ENCODE results near the gene FBXW8. TPM values are rescaled to one million over a fixed set of nuclear protein-coding genes. Genes with fewer than 3 reads are reported as not detected.

FBXW8 gene
- total RNA-seq, 1 experiment from 2014 or later, result 20.6 TPM

DNA sequence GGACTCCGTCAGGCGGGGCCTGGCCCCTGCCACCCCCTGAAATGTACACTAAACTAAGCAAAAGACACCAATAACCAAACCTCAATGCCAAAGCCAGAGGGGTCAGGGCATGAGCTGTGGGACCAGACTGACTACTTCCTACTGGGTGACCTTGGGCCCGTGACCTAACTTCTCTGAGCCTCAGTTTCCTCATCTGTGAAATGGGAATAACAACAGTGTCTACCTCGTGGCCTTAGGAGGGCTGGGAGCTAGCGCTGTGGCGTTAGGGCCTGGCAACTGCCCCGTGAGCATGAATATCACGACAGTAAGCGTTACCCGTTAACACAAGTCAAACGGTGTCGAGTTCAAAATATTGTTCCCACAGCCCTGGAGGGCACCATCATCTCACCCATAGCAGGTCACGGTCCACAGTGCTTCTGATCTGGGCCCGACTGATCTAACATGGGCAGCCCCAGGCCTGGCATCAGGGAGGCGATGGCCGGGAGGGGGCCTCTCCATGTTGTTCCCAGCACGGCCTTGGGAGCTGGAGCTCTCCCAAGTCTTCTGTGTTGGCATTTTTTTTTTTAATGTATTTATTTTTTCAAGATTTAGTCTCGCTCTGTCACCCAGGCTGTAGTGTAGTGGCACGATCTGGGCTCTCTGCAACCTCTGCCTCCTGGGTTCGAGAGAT lies 136.2 kb downstream of the FBXW8 start:
- no peak overlapping the region for H3K4me2 ChIP-seq
- H4K20me1 ChIP-seq (ENCODE audit: insufficient read depth), result no peaks in the 10 kb centered on the region
- no TSS peak for BruUV-seq (replicated peaks)
- ChIA-PET POLR2A (ENCODE audit: unreplicated experiment) (interaction anchor here (0.7 kb wide), 1 partner anchor 75 kb away, joined by 4 read pairs; no protein-coding TSS in a partner anchor), CTCF (no interaction called here)
- no peak overlapping the region for H3K4me3 ChIP-seq
- no peak overlapping the region for H2AFZ ChIP-seq
- no peak overlapping the region for H3K27ac ChIP-seq
- TF ChIP-seq, protein P1, sequence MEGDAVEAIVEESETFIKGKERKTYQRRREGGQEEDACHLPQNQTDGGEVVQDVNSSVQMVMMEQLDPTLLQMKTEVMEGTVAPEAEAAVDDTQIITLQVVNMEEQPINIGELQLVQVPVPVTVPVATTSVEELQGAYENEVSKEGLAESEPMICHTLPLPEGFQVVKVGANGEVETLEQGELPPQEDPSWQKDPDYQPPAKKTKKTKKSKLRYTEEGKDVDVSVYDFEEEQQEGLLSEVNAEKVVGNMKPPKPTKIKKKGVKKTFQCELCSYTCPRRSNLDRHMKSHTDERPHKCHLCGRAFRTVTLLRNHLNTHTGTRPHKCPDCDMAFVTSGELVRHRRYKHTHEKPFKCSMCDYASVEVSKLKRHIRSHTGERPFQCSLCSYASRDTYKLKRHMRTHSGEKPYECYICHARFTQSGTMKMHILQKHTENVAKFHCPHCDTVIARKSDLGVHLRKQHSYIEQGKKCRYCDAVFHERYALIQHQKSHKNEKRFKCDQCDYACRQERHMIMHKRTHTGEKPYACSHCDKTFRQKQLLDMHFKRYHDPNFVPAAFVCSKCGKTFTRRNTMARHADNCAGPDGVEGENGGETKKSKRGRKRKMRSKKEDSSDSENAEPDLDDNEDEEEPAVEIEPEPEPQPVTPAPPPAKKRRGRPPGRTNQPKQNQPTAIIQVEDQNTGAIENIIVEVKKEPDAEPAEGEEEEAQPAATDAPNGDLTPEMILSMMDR (conservative IDR thresholded peaks at IDR 0.05), result no peak
- H3K9me2 ChIP-seq (ENCODE audit: insufficient read depth), result no peaks in the 10 kb centered on the region
- no peaks in the 10 kb centered on the region for H3F3A ChIP-seq (ENCODE audit: insufficient read depth, low read depth)
- intact Hi-C loops (cut with micrococcal nuclease; ENCODE audit: unreplicated experiment), result no loop called here
- peaks cover 21% of the 10 kb centered on the region for H3K27me3 ChIP-seq (ENCODE audit: insufficient read depth, low read depth)
- H3K36me3 ChIP-seq (ENCODE audit: low read depth), result no peaks in the 10 kb centered on the region
- H3K79me2 ChIP-seq (ENCODE audit: low read depth), result no peaks in the 10 kb centered on the region
- DNase-seq, result no peak
- no peaks in the 10 kb centered on the region for H3K9me3 ChIP-seq (ENCODE audit: insufficient read depth, low read depth)
- no peaks in the 10 kb centered on the region for H3K4me1 ChIP-seq (replicated peaks; ENCODE audit: insufficient read depth)

DNA sequence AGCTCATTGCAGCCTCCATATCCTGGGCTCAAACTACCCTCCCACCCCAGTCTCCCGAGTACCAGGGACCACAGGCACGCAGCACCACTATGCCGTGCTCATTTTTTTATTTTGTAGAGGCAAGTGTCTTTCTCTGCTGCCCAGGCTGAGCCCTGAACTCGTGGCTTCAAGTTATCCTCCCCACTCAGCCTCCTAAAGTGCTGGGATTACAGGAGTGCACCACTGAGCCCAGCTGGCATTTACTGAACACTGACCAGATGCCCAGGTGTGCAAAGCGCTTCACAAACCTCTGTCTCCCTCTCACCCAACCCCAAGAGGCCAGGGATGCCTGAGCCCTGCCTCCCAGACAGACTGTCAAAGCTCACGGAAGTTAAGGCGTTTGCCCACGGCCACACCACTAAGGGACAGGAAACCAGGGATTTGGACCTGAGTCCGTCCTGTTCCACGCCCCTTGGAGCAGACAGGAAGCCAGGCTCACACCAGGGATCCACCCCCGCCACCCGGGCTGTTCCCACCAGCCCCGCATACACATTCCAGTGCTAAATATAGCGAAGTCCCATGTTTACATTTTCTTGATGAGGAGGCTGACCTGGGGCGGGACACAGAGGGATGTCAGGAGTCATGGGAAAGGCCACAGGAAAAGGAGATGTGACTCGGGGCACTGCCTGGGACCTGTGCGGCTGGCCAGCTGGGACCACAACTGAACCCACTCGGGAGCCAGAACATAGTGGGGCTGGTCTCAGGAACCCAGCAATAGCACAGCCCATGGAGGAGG lies 137.2 kb downstream of the FBXW8 start:
- Histone ChIP-seq H3K9me3 (ENCODE audit: insufficient read depth, low read depth) (no peaks in the 10 kb centered on the region), H3K4me2 (0 out of 2 replicates have a peak overlapping the region, but pooled peaks have one; percentile 7), H4K20me1 (ENCODE audit: insufficient read depth) (no peaks in the 10 kb centered on the region), H3K27ac (no peak overlapping the region), H3K9me2 (ENCODE audit: insufficient read depth) (no peaks in the 10 kb centered on the region), H3K27me3 (ENCODE audit: insufficient read depth, low read depth) (peaks cover 31% of the 10 kb centered on the region), H3K4me1 (replicated peaks; ENCODE audit: insufficient read depth) (no peaks in the 10 kb centered on the region), H3K36me3 (ENCODE audit: low read depth) (no peaks in the 10 kb centered on the region), H2AFZ (no peak overlapping the region), H3K4me3 (no peak overlapping the region), H3K79me2 (ENCODE audit: low read depth) (no peaks in the 10 kb centered on the region), H3F3A (ENCODE audit: insufficient read depth, low read depth) (no peaks in the 10 kb centered on the region)
- no peak for DNase-seq
- ChIA-PET POLR2A (ENCODE audit: unreplicated experiment) (no interaction called here), CTCF (no interaction called here)
- TF ChIP-seq, protein P1 (conservative IDR thresholded peaks at IDR 0.05), result no peak
- intact Hi-C loops (cut with micrococcal nuclease; ENCODE audit: unreplicated experiment), result no loop called here
- BruUV-seq (replicated peaks), result no TSS peak

DNA sequence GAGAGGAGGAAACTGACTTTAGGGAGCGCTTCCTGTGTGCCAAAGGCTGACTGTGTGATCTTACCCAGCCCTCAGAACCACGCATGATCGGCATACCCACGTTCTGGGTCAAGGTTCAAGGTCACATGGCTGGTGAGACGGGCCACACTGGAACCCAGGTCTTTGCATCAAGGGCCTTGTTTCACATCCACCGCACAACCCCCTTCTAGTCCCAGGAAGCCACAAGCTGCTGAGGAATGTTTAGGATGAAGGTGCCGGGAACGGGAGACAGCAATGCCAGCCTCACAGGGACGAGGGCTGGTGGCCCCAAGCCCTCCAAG lies 137.8 kb downstream of the FBXW8 start:
- no peak for TF ChIP-seq EZH2 (IDR thresholded peaks at IDR 0.05; ENCODE audit: low read depth)
- TF ChIP-seq, protein P1 (conservative IDR thresholded peaks at IDR 0.05), result no peak
- no peaks in the 10 kb centered on the region for H3F3A ChIP-seq (ENCODE audit: insufficient read depth, low read depth)
- H3K4me1 ChIP-seq (replicated peaks; ENCODE audit: insufficient read depth), result no peaks in the 10 kb centered on the region
- no peaks in the 10 kb centered on the region for H3K9me2 ChIP-seq (ENCODE audit: insufficient read depth)
- H3K9me3 ChIP-seq (ENCODE audit: insufficient read depth, low read depth), result no peaks in the 10 kb centered on the region
- no peaks in the 10 kb centered on the region for H4K20me1 ChIP-seq (ENCODE audit: insufficient read depth)
- intact Hi-C loops (cut with micrococcal nuclease; ENCODE audit: unreplicated experiment), result no loop called here
- no TSS peak for BruUV-seq (replicated peaks)
- no peak overlapping the region for H3K4me3 ChIP-seq
- POLR2A ChIA-PET (ENCODE audit: unreplicated experiment), result no interaction called here
- H2AFZ ChIP-seq, result no peak overlapping the region
- H3K79me2 ChIP-seq (ENCODE audit: low read depth), result no peaks in the 10 kb centered on the region
- H3K27ac ChIP-seq, result no peak overlapping the region
- H3K4me2 ChIP-seq, result no peak overlapping the region
- CTCF ChIA-PET, result no interaction called here
- no peaks in the 10 kb centered on the region for H3K36me3 ChIP-seq (ENCODE audit: low read depth)
- DNase-seq, result no peak
- peaks cover 36% of the 10 kb centered on the region for H3K27me3 ChIP-seq (ENCODE audit: insufficient read depth, low read depth)

Measured in PC-9 (cell line).